Peyer's patch (tissue), 4 donors: ENCODE measurements around the gene ELP5.

Experiments
- POLR2A ChIP-seq, 2 donors: fragments of 450-650 bp; IDR thresholded peaks; one replicate each; pipeline ENCODE4 v1.5.1; 2017; ENCODE audit warnings: antibody characterized with exemption in 2 of 2, mild to moderate bottlenecking in 2 of 2, moderate library complexity in 2 of 2
- TF ChIP-seq, protein P1 (sequence below), 6 experiments: fragments of 450-650 bp in 4 of 6; fragments of 200-600 bp in 2 of 6; sonication (generic) in 1 of 6; IDR thresholded peaks; one replicate each; pipeline ENCODE4 v1.5.1; 2017 to 2019; ENCODE audit warnings: antibody characterized with exemption in 6 of 6, mild to moderate bottlenecking in 3 of 6, moderate library complexity in 1 of 6

DNA sequence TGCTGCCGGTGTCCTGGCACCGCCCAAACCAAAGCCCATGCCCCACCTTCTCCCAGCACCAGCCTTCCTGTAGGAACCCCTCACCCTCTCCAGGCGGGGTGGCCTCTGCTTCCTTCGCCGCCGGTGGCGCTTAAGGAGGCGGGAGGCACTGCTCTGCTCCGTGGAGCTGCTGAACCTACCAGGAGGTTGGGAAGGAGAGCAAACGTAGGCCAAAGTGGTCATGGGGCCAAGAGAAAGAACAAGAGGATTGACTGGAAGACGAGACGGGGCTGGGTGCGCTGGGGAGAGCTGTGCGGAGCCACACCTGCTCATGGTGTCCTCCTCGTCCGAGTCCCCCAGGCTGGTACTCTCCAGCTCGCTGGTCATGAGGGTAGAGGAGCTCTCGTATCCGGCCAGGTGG, 22.5 kb upstream of the ELP5 start:
- TF ChIP-seq, protein P1, sequence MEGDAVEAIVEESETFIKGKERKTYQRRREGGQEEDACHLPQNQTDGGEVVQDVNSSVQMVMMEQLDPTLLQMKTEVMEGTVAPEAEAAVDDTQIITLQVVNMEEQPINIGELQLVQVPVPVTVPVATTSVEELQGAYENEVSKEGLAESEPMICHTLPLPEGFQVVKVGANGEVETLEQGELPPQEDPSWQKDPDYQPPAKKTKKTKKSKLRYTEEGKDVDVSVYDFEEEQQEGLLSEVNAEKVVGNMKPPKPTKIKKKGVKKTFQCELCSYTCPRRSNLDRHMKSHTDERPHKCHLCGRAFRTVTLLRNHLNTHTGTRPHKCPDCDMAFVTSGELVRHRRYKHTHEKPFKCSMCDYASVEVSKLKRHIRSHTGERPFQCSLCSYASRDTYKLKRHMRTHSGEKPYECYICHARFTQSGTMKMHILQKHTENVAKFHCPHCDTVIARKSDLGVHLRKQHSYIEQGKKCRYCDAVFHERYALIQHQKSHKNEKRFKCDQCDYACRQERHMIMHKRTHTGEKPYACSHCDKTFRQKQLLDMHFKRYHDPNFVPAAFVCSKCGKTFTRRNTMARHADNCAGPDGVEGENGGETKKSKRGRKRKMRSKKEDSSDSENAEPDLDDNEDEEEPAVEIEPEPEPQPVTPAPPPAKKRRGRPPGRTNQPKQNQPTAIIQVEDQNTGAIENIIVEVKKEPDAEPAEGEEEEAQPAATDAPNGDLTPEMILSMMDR (IDR thresholded peaks at IDR 0.05): no peak
- no peak for TF ChIP-seq POLR2A (IDR thresholded peaks at IDR 0.05)
